ENCODE measurements around the gene NCBP1.

DNA sequence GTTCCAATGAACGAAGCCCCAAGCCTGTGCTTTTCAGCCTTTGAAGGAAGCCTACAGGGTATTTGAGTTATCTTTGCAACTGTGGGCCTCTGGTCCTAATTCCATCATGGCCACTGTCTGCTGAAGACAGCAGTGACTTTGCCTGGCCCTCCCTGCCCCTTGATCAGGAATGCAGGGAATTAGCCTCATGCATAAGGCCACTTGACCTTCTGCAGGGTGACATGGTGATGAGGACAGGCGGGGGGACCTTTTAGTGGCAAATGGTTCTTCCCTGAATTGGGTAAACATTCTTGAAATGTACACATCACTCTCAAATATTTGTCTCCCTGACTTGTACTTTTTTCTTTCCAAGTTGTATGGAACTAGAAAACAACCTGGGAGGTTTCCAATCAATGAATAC is 88.7 kb downstream of the NCBP1 start:
- no peak for TF ChIP-seq MAFK (IDR thresholded peaks at IDR 0.05; ENCODE audit: low read depth, low read length)
- no peak for TF ChIP-seq FOS (IDR thresholded peaks at IDR 0.05; ENCODE audit: low read depth, low read length)
